Lower lobe of right lung (tissue), 2 donors: ENCODE results near the gene CRYZL1. TPM values are rescaled to one million over a fixed set of nuclear protein-coding genes. Genes with fewer than 3 reads are reported as not detected.

Source experiments
- ATAC-seq, 2 donors: fragments of 200-7000 bp; cut with Tn5 transposase; one replicate each; pipeline ENCODE4 v1.9.1; 2020 to 2022; ENCODE audit warnings: mild to moderate bottlenecking in 2 of 2, moderate library complexity in 2 of 2
- DNase-seq: peaks from one replicate; pipeline ENCODE4 v3.0.0-alpha.2; 2020
- H3K27ac ChIP-seq: fragments of 200-600 bp; one replicate; pipeline ENCODE4 v1.8.0; 2022
- H3K27me3 ChIP-seq: fragments of 200-600 bp; one replicate; pipeline ENCODE4 v1.8.0; 2022; ENCODE audit warnings: low read depth
- H3K36me3 ChIP-seq: fragments of 200-600 bp; one replicate; pipeline ENCODE4 v1.8.0; 2022; ENCODE audit warnings: mild to moderate bottlenecking
- H3K4me1 ChIP-seq: fragments of 200-600 bp; one replicate; pipeline ENCODE4 v1.8.0; 2022
- H3K4me3 ChIP-seq: fragments of 200-600 bp; one replicate; pipeline ENCODE4 v1.8.0; 2022; ENCODE audit warnings: mild to moderate bottlenecking
- H3K9me3 ChIP-seq: fragments of 200-600 bp; one replicate; pipeline ENCODE4 v1.8.0; 2022
- intact Hi-C: fragments of 100-400 bp; cut with DNase I; formaldehyde crosslinking; loops from one replicate; pipeline ENCODE4 v1.11.0; 2022
- total RNA-seq: library from RNA; stranded (reverse); fragmentation: NEBNext Ultra II Directional; extraction: Animal tissue kit (Norgen Biotek cat#: 25700); gene quantifications from one replicate; pipeline ENCODE4 v1.2.1, GENCODE V29; 2021
- TF ChIP-seq, protein P1 (sequence below): fragments of 200-600 bp; IDR thresholded peaks from one replicate; pipeline ENCODE4 v1.8.0; 2022; ENCODE audit warnings: antibody characterized with exemption, mild to moderate bottlenecking
- donor health status: DM: no; HTN: yes; CAD: no; lungs with severe emphysema.

Gene CRYZL1
- total RNA-seq, 1 donor from 2014 or later = 29.4 TPM

GRCh38 chr21:33648555-33648954, 7.0 kb upstream of the CRYZL1 start:
- peaks cover 14% of the 10 kb centered on the region for H3K4me1 ChIP-seq
- ATAC-seq = no peak
- TF ChIP-seq, protein P1, sequence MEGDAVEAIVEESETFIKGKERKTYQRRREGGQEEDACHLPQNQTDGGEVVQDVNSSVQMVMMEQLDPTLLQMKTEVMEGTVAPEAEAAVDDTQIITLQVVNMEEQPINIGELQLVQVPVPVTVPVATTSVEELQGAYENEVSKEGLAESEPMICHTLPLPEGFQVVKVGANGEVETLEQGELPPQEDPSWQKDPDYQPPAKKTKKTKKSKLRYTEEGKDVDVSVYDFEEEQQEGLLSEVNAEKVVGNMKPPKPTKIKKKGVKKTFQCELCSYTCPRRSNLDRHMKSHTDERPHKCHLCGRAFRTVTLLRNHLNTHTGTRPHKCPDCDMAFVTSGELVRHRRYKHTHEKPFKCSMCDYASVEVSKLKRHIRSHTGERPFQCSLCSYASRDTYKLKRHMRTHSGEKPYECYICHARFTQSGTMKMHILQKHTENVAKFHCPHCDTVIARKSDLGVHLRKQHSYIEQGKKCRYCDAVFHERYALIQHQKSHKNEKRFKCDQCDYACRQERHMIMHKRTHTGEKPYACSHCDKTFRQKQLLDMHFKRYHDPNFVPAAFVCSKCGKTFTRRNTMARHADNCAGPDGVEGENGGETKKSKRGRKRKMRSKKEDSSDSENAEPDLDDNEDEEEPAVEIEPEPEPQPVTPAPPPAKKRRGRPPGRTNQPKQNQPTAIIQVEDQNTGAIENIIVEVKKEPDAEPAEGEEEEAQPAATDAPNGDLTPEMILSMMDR = no peak
- no peaks in the 10 kb centered on the region for H3K36me3 ChIP-seq
- H3K9me3 ChIP-seq = no peaks in the 10 kb centered on the region
- no peak overlapping the region for H3K27ac ChIP-seq
- DNase-seq = no peak
- no peaks in the 10 kb centered on the region for H3K27me3 ChIP-seq
- intact Hi-C loops = no loop called here
- H3K4me3 ChIP-seq = no peak overlapping the region

- Histone ChIP-seq H3K27ac (no peak overlapping the region), H3K36me3 (no peaks in the 10 kb centered on the region), H3K9me3 (no peaks in the 10 kb centered on the region), H3K4me3 (no peak overlapping the region), H3K27me3 (no peaks in the 10 kb centered on the region), H3K4me1 (peaks cover 18% of the 10 kb centered on the region)
- TF ChIP-seq, protein P1 = no peak
- ATAC-seq (no peak), DNase-seq (no peak)
- intact Hi-C loops = no loop called here
These were observed 6.0 kb upstream of the CRYZL1 start for GRCh38 chr21:33647587-33647986.

GRCh38 chr21:33645730-33646129, 4.2 kb upstream of the CRYZL1 start:
- intact Hi-C loops = no loop called here
- no peak for DNase-seq

DNA sequence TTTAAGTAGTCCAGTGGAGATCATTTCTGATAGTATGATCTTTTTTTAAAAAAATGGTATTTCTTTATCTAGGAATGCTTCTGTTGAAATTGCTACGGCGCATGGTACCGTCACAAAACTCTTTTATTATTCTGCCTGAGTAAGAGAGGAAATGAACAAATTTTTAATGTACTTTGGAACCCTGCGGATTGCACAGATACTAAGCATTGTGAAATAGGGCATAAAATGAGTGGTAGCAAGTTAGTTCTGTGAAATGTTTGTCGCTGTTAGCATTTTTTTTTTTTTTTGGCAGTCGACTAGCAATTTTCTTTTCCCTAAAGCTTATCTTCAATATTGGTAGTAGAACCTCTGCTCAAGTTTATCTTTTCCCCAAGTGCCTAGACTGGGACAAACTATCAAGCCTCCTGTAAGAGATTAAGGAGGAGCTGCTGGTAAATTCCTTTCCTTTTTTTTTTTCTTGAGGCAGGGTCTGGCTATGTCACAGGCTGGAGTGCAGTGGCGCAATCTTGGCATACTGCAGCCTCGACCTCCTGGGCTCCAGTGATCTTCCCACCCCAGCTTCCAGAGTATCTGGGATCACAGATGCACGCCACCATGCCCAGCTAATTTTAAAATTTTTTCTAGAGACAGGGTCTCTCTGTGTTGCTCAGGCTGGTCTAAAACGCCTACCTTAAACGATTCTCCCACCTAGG, 3.0 kb upstream of the CRYZL1 start:
- Histone ChIP-seq H3K4me1 (peaks cover 26% of the 10 kb centered on the region), H3K4me3 (peak overlapping the region; percentile 88), H3K27ac (peak overlapping the region; percentile 93), H3K27me3 (no peaks in the 10 kb centered on the region), H3K36me3 (no peaks in the 10 kb centered on the region), H3K9me3 (no peaks in the 10 kb centered on the region)
- intact Hi-C loops = no loop called here
- TF ChIP-seq, protein P1 = no peak
- DNase-seq (no peak), ATAC-seq (no peak)

More at GRCh38 chr21:33645730-33646129, 4.2 kb upstream of the CRYZL1 start:
- no peaks in the 10 kb centered on the region for H3K9me3 ChIP-seq
- H3K27ac ChIP-seq = no peak overlapping the region
- TF ChIP-seq, protein P1 = no peak
- H3K36me3 ChIP-seq = no peaks in the 10 kb centered on the region
- no peak for ATAC-seq
- no peaks in the 10 kb centered on the region for H3K27me3 ChIP-seq
- H3K4me1 ChIP-seq = peaks cover 18% of the 10 kb centered on the region
- no peak overlapping the region for H3K4me3 ChIP-seq

DNA sequence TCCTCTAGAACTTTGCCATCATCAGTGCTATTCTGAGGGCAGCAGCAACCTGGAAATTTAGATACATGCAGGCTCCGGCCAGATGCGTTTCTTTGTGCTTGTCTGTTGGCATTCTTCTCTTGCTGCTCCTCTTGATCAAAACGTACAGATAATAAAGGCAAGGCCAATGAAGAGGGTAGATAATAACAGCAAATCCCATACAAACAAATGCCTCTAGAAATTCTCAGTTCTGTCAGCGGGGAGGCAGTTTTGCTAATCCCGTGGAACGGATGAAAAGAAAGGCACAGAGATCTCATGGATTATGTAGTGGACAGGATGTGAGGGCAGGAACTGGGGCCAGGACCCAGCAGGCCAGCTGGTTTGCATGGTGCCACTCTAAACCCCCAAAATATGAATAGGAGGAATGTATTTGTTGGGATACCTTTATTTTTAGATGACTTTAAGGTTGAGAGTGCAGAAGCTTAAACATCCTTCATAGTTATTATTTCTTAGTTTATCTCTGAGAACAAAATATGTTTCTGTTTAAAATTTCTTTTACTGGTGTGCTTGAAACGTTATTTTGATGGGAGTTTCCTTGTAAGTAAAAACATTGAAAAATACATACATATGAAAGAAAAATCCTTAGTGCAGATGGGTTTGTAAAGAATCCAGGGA, 2.2 kb upstream of the CRYZL1 start:
- H3K4me3 ChIP-seq = peak overlapping the region; percentile 88
- H3K27me3 ChIP-seq = no peaks in the 10 kb centered on the region
- H3K4me1 ChIP-seq = peaks cover 20% of the 10 kb centered on the region
- no peaks in the 10 kb centered on the region for H3K9me3 ChIP-seq
- DNase-seq (no peak), ATAC-seq (no peak)
- H3K36me3 ChIP-seq = no peaks in the 10 kb centered on the region
- TF ChIP-seq, protein P1 = no peak
- H3K27ac ChIP-seq = peak overlapping the region; percentile 93
- intact Hi-C loops = no loop called here
